ENCODE data around the gene KRT9.

GRCh38 chr17:41581366-41582060 is 9.7 kb upstream of the KRT9 start:
- TF ChIP-seq JUN (IDR thresholded peaks at IDR 0.05; ENCODE audit: borderline replicate concordance, insufficient read depth, insufficient read length, low read depth) (no peak), CTCF (IDR thresholded peaks at IDR 0.05; ENCODE audit: extremely low read depth in 1 of 2, insufficient read depth in 1 of 2, low read depth in 1 of 2, low read length in 2 of 2) (no peak), POLR2A (IDR thresholded peaks at IDR 0.05; ENCODE audit: low read depth, low read length) (no peak), MYC (IDR thresholded peaks at IDR 0.05; ENCODE audit: low read depth, low read length) (no peak)

Measured in endothelial cell of umbilical vein (primary cell).